DMS79 treated with DMSO at 0.1 percent for 48 hours (cell line): ENCODE results near the gene FJX1.

ENCODE experiments used
- DNase-seq: peaks from one replicate; lab custom pipeline; 2025; lab: John Stamatoyannopoulos, UW

Gene FJX1

DNA sequence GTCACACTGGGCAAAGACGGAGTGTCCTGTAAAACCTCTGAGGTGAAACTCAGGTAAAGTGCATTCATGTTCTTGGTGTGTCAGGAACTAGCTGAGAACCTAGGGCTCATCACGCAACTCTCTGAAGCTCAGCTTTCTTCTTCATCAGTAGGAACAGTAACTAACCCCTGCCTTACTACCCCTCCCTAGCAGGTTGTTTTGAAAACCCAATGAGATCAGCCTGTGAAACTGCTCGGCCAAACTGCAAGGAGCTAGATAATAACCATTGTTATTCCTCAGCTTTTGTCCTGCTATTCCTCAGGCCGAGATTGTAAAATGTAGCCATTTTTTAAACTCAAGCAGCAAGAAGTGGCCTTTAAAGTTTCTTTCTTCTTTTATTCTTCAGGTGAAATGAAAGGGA, 9.8 kb upstream of the FJX1 start:
- no peak for DNase-seq

DNA sequence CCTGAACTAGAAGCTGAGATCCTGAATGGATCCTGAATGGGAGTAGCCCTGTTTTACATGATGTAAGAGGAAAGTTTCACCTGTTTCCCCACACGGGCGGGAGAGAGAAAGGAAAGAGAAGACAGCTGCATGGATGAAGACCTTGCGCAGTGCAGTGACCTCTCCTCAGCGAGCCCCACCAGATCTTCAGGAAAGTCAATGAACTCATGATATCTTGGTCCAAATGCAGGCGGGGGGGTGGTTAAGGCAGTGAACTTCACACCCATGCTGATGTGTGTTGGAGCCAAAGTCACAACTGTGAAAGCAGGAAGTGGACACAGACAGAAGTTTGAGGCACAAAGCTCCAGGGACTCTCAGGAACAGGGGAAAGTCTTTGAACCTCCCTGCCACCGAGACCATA, 8.6 kb upstream of the FJX1 start:
- no peak for DNase-seq

DNA sequence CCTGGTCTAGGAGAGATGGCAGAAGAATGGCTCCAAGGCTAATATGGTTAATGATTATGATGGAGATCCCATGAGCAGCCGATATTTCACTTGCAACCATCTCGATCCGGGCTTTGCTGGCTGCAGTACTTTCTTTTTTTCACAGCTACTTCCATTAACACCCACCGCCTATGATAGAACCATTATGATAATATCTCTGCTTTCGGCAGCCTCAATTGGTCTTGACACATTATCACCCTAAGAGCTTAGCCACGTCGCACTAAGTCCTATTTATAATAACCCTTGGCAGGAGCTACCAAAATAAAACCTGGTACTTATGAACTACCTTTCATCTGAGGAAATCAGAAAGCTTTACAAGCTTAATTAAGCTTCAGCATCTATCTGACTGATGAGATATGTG, 7.6 kb upstream of the FJX1 start:
- DNase-seq: no peak

DNA sequence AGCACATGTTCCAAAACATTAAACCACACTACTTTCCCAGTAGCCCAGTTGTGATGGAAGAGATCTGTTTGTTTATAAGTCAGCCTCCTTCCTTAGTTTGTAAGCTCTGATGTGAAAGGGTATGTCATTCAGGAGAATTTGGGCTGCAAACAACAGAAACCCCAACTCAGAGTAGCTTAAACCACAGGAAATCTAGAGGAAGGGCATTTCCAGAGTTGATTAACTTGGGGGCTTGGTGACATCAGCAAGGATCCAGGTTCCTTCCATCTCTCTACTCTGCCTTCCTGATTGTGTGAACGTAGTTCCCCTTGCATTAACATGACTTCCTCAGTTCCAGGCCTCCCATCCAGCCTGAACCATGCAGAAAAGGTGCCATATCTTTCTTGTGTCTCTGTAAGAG, 6.5 kb upstream of the FJX1 start:
- DNase-seq: no peak

DNA sequence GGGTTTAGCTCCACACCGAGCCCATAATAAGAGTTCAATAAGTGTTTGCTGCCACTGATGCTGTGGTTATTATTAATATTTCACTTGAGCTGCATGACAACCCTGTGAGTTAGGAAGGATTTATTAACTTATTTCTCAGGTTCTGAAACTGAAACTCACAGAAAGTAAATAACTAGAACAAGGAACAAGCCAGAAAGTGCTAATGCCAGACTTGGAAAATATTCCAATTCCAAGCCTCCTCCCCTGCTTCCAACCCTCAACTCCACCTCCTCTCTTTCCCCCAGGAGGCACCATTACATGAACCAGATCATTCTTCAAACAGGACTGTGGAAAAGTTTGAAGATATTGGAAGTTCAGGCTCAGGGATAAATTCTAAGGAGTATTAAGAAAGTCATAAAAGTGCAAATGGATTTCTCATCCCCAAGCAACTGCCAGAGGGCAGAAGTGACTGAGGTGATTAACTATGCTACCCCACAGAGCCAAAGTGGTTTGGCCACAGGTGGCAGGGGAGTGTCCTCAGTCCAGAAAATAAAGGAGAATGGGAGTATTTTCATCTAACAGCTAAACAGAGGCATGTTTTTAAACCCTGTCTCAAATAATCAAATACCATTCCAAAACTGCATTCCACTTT, 3.2 kb upstream of the FJX1 start:
- DNase-seq: no peak

DNA sequence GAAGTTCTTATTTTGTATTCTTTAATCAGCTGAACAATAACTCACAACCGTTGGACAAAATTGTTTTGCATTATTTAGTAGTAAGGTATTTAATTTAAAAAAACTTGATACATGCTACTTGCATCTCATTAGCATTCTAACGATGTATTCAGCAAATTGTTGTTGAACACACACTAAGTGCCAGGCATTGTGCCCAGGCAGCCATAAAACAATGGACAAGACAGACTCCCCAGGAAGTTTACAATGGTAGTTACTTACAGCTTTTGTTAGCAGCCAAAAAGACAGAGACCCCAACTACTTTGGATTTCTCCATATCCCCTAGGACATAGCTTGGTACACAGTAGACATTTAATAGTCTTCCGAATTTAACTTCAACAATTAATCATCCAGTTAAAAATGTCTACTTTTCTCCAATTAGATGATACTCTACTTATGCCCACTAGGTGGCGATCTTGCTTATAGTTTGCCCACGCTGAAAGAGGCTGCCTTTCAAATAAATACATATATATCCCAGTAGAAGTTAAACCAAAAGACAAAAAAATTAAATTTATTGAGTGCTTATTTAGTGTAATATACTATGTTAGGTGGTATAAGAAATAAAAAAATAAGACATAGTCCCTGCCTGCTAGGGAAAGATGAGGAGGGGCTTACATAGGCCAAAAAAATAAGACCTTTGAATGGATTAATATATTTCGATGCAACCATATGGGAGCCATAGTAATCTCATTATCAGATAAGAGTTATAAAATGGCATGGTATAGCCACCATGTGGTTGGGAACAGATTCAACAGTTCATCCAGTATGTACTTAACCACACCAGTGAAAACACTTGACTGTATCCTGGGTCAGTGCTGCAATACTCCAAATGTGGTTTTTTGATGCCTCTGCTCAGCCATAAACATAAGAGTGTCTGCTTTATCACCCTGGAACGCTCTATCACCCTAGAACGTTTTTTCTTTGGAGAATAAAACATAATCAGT, 2.0 kb upstream of the FJX1 start:
- peak; percentile 77 for DNase-seq

DNA sequence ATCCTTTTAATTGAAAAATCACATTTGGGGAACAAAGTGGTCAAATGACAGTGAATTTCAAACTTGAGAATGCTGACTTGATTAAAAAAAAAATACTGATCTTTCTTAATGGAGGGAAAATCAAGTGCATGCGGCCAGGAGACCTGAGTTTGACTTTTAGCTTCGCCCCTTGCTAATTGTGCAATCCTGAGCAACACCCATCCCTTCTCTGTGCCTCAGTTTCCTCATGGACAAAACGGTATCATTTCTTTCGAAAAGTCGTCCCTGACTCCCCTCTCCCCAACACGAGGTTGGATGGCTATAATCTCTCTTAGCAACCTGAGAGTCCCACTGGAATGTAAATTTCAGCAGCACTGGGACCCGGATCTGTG, 959 bp upstream of the FJX1 start:
- no peak for DNase-seq

DNA sequence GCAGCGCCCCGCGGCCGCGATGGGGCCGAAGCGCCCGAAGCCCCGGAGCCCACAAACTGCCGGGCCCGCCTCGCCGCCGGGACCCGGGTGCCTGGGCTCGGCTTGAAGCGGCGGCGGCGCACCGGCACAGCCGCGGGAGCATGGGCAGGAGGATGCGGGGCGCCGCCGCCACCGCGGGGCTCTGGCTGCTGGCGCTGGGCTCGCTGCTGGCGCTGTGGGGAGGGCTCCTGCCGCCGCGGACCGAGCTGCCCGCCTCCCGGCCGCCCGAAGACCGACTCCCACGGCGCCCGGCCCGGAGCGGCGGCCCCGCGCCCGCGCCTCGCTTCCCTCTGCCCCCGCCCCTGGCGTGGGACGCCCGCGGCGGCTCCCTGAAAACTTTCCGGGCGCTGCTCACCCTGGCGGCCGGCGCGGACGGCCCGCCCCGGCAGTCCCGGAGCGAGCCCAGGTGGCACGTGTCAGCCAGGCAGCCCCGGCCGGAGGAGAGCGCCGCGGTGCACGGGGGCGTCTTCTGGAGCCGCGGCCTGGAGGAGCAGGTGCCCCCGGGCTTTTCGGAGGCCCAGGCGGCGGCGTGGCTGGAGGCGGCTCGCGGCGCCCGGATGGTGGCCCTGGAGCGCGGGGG, 346 bp downstream of the FJX1 start:
- DNase-seq: no peak

DNA sequence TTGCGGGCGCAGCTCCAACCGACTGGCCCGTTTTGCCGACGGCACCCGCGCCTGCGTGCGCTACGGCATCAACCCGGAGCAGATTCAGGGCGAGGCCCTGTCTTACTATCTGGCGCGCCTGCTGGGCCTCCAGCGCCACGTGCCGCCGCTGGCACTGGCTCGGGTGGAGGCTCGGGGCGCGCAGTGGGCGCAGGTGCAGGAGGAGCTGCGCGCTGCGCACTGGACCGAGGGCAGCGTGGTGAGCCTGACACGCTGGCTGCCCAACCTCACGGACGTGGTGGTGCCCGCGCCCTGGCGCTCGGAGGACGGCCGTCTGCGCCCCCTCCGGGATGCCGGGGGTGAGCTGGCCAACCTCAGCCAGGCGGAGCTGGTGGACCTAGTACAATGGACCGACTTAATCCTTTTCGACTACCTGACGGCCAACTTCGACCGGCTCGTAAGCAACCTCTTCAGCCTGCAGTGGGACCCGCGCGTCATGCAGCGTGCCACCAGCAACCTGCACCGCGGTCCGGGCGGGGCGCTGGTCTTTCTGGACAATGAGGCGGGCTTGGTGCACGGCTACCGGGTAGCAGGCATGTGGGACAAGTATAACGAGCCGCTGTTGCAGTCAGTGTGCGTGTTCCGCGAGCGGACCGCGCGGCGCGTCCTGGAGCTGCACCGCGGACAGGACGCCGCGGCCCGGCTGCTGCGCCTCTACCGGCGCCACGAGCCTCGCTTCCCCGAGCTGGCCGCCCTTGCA, 1.0 kb downstream of the FJX1 start:
- DNase-seq: no peak

DNA sequence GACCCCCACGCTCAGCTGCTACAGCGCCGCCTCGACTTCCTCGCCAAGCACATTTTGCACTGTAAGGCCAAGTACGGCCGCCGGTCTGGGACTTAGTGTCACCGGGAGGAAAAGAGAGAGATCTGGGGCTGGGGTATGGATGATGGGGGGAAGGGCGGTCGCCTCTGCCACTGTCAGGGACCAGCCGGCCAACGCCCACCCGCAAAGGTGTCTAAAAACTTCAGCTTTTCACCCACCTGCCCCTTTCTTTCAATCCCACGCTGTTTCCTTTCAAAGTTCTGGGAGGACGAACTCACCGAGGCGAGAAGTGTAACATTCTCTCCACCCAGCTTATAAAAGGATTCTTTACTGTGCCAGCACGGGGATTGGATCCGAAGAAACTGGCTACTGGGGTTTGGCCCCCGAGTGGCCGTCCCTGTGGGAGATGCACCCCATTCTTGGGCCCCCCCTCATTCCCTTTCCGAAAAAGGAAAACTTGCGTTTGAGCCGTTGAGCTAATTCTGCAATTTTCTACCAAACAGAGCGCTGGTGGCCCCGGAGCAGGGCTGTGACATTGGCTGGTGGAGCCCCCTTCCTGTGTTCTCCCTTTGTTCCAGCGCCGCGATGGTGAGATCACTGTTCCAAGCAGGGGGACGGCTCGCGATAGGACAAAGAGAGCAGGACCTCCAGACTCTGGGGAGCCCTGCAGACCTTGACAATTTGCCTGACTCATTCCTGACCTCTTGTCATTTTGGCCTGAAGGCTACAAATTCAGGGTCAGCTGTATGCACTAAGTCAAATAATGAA, 1.8 kb downstream of the FJX1 start:
- DNase-seq: no peak

DNA sequence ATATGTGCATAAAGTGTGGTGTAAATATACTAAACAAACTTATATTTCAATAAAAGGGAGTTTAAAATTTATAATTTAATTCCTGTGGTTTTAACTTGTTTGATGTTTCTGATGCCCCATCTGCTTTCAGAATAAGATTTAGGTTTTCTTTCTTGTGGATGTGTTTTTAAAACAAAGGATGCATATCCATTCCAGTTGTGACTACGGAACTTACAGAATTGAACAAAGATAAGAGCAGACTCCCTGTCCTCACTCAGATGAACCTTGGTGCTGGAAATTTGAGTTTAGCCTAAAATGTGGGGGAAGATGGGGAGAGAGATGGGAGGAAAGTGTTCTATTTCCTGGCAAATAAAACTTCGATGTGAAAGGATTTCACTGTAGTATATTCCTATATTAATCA, 2.5 kb downstream of the FJX1 start:
- no peak for DNase-seq

DNA sequence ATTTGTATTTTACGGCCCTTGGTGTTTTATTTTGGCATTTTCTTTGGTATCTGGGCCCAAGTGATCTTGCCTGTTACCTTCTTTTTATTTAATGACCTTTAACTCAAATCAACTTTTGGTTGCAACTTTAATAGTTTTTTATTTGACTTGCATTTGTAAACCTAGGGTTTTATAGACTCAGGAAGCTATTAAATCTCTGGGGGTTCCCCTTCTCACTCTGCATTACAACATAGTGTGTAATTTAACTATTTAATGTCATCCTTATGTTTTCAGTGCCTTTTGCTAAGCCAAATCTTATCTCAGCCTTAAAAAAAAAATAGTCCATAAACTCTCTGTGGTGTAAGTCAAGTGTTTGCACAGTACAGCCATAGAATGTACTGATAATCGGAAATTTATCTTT, 3.4 kb downstream of the FJX1 start:
- no peak for DNase-seq

DNA sequence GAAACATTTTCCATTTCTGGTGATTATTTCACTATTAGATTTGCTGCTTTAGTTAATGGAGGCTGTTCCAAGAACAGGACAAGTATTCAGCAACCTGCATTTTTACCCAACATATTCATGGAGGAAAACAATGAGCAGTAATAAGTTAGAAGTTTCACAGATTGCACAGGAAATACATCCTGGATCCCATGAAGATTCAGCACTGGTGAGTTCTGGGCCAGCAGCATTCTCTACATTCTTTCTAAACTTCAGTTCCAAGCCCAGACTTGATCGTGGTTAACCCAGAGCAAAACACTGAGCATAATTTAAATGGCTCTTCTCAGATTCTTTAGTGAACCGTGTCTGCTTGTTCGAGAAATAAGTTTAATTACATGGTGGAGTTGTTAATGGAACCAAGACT, 3.8 kb downstream of the FJX1 start:
- no peak for DNase-seq

DNA sequence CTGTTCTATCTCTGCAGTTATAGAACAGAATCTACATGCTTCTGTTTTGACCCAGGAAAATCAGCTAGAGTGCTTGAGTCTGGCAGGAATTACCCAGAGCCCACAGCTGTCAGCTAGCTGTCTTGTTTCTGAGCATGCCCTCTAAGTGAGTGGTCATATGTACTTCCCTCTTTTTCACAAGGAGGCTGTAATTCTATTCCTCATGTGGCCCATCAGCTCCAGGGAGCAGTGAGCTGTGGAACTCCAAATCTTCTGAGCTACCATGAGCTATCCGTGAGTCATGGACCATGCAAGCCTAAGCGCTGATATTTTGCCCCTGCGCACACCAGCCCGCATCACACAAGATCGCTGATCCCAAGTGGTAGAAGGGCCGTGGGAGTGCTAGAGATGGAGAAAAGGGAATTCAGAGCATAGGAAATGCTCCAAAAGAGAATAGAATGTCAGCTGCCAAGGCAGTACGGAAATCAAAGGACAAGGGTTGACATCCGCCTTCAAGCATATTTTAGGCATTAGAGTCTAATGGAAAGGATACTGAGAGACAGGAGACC, 5.4 kb downstream of the FJX1 start:
- DNase-seq: no peak

DNA sequence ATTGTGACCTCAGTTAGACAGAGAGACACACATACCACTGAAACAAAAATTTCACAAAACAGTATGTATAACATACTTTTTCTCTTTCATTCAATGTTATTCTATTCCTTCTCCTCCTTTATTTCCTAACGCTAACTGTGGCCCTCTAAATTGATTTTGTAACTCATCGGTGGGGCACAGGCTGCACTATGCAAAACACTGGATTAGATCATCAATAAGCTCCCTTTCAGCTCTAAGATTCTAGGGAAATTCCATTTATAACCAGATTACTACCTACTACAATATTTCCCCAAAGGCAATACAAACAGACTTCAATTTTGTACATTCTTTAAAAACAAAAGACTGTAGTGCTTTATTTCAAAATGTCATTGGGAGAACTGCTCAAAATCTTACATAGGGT, 6.1 kb downstream of the FJX1 start:
- no peak for DNase-seq

DNA sequence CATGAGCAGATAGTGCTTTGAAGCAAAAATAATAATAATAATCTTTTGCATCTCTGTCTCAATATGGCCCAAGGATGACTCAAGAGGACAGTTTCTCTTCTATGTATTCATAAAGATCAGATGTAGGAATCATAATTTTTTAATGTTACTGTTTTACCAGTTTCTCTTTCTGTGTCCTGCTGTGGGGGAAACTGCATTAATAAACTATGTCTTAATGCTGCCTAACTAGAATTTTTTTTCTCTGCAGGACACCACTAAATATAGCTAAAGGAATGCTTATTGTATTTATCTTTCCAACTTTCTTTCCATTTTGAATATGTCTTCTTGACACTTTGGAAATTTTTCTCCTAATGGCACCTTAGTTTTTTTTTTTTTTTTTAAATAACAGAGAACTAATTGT, 6.5 kb downstream of the FJX1 start:
- DNase-seq: no peak

DNA sequence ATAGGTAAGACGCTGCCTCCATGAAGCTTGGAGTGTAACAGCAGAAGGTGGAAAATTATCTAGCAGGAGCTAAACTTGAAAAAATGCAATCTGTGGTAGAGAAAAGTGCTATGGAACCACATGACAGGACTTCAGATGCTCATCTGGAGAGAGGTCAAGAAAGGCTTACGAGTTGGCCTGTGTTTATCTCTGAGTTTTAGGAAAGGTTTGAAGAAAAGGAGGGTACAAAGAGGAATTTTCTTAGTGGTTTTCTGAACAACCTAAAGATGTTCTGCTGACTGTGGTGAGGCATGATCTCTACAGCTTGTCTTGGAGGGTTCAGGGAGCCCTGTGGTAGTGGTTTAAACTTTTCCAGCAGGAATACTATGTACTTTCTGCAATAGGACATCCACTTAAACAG, 8.2 kb downstream of the FJX1 start:
- DNase-seq: no peak

DNA sequence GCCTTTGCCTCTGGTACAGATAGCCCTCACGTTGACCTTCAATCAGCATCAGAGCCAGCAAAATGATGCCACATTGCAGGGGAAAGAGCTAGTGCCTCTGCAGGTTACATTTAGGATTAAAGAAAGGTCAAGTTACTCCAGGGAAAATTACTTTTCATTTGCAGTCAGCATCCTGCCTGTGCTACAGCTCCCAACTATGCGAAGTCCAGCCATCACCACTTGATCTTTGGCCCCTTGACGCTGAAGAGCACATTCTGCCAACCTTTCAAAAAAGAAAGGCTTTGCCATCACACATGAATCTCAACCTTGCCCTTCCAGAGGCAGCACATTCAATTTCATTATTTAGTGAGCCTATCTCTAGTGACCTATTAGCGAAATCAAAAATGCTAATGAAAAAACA, 11.3 kb downstream of the FJX1 start:
- DNase-seq: no peak

DNA sequence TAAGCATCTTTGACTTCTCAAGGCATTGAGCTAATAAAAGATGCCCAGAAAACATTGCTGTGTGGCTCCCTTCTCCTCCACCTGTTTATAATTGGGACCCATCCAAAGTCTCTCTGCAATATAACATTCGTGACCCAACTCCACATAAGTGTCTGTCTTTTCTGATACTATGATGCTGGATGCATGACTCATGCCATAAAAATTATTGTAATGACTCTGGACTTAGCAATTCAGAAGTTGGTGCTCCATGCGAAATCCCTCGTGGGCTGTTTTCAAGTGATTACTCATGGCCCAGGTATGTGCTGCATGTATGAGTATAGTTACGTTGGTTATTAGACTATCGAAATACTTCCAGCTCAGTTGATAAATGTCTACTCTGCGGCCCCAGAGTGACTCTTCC, 11.7 kb downstream of the FJX1 start:
- DNase-seq: no peak

DNA sequence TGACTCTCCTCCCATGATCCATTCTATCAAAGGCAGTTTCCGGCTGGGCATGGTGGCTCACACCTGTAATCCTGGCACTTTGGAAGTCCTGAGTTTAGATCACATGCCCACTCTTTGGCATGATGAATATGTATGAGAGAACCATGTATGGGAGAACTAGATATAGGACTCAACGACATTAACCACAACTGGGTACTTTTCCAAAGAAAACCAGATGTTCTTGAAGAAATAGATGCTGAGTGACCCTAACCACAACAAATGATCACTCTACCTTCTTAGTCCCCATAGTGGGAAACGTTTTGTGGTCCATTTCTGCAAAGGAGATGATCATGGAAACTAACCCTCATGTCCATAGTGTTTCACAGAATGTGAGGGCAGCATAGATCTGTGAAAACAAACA, 13.6 kb downstream of the FJX1 start:
- no peak for DNase-seq

DNA sequence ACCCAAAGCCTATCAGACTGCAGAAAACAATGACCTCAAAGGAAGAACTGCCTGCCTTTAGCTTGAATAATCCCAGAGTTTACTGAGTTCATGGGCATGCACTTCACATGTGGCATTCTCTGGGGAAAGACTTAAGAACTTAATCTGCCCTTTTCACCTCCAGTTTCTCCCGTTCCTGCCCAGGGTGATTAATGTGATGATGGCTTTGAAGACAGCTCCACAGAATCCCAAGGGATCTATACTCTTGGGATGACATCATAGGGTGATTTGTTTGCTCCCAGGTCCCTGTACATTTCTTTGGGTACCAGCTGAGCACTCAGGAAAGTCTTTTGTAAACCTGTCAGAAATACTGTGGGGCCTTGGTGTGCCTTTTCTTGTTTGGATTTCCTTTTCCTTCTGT, 14.0 kb downstream of the FJX1 start:
- no peak for DNase-seq
